Muscle layer of colon (tissue), 2 donors: ENCODE measurements around the gene GCNA.
"Not testable (repeated sequence)": the region's sequence is repeated elsewhere in the genome, so short reads cannot be mapped to it uniquely, and the experiment has no call there.

Source experiments
- H3K27ac ChIP-seq: one replicate; pipeline ENCODE4 v1.7.0; 2013; ENCODE audit warnings: low read depth, mild to moderate bottlenecking, low read length, moderate library complexity
- H3K27me3 ChIP-seq, 2 donors: one replicate each; pipeline ENCODE4 v1.7.0; 2013; ENCODE audit warnings: low read length in 2 of 2, mild to moderate bottlenecking in 2 of 2; ENCODE audit not compliant: insufficient read depth in 2 of 2, control insufficient read depth in 1 of 2
- H3K36me3 ChIP-seq: one replicate; pipeline ENCODE4 v1.7.0; 2013; ENCODE audit warnings: mild to moderate bottlenecking, low read length; ENCODE audit not compliant: insufficient read depth
- H3K4me1 ChIP-seq: one replicate; pipeline ENCODE4 v1.7.0; 2013; ENCODE audit warnings: mild to moderate bottlenecking, low read length; ENCODE audit not compliant: insufficient read depth
- H3K4me3 ChIP-seq, 2 donors: one replicate each; pipeline ENCODE4 v1.7.0; 2013; ENCODE audit warnings: low read length in 2 of 2, low read depth in 1 of 2, mild to moderate bottlenecking in 1 of 2, moderate library complexity in 1 of 2
- H3K9ac ChIP-seq: one replicate; pipeline ENCODE4 v1.7.0; 2013; ENCODE audit warnings: low read length
- H3K9me3 ChIP-seq: one replicate; pipeline ENCODE4 v1.7.0; 2013; ENCODE audit warnings: mild to moderate bottlenecking, low read length
- donor health status: abdominal sarcoma.
- donor health status: Adenocarcinoma of cecum.

GCNA gene

DNA sequence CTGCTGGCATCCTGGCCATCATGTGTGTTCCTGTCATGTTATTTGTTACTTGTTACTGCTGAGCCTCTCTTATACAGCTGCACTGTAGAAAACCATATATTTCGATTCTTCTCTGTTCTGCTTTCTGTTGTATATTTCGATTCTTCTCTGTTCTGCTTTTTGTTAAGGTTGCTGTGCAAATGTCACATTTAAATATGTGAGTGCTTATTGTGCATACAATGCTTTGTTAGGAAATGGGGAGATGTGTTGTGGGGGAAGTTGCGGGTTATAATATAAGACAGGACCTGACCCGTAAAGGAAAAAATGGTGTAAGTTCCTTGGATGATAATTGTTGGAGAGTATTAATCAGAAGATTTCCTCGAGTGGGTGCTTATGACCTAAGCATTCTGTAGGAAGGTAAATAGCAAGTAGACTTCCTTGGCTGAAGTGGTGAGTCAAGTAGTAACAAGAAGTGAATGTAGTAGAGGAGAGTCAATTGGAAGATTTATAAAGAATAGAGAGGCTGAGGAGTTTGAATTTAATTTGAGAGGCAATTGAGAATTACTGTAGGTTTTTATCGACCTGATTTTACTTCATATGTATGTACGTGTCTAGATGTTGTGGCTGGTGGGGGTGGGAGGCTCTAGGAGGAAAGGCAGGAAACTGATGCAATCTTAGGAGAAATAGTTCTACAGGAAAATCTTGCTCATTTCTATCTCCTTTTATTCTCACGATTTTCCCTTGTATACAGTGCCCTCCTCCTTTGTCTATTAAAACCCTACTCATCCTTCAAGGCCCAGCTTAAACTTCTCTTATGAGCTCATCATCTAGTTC, 36.8 kb upstream of the GCNA start:
- Histone ChIP-seq H3K9ac (no peak overlapping the region), H3K4me1 (peaks cover 42% of the 10 kb centered on the region), H3K36me3 (no peaks in the 10 kb centered on the region), H3K27ac (no peak overlapping the region), H3K27me3 (no peaks in the 10 kb centered on the region), H3K9me3 (no peaks in the 10 kb centered on the region), H3K4me3 (no peak overlapping the region)

DNA sequence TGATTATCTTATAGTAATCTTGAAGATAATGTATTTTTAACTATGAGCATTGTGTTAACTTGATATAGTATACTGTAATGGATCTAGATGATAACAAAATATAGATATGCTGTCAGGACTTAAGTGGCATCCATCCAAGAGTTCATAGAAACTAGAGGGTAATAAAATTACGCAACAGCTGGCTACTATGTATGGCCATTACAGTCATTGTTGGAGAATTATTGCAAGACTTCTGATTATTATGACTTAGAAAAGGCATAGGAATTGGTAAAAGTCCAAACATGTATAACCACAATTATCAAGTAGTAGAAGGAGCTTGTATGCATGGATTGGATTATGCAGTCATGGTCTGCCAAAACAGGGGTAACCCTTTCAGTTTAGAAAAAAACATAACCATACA, 35.8 kb upstream of the GCNA start:
- H3K27ac ChIP-seq: no peak overlapping the region
- peaks cover 8% of the 10 kb centered on the region for H3K36me3 ChIP-seq
- no peak overlapping the region for H3K9ac ChIP-seq
- H3K9me3 ChIP-seq: no peaks in the 10 kb centered on the region
- no peak overlapping the region for H3K4me3 ChIP-seq
- peaks cover 42% of the 10 kb centered on the region for H3K4me1 ChIP-seq
- no peaks in the 10 kb centered on the region for H3K27me3 ChIP-seq

DNA sequence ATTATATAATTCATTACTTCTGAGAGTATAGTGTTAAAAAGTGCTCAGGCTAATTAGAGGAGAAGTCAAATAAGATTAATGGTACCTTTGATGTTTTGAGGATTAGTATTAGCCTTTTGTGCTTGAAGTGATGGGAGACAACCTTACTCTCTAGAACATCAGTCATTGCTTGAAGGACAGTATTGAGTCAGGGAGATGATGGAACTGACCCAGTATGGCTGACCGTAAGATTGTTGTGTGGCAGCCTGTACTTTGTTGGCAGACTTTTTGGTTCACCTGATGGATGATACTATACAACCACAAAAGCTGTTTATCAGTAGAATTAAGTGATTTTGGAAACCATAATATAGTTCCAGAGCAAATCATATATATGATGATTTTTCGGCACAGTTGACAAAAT, 35.4 kb upstream of the GCNA start:
- no peaks in the 10 kb centered on the region for H3K9me3 ChIP-seq
- H3K4me1 ChIP-seq: peaks cover 38% of the 10 kb centered on the region
- no peak overlapping the region for H3K4me3 ChIP-seq
- H3K27me3 ChIP-seq: no peaks in the 10 kb centered on the region
- H3K9ac ChIP-seq: no peak overlapping the region
- peaks cover 12% of the 10 kb centered on the region for H3K36me3 ChIP-seq
- H3K27ac ChIP-seq: no peak overlapping the region

DNA sequence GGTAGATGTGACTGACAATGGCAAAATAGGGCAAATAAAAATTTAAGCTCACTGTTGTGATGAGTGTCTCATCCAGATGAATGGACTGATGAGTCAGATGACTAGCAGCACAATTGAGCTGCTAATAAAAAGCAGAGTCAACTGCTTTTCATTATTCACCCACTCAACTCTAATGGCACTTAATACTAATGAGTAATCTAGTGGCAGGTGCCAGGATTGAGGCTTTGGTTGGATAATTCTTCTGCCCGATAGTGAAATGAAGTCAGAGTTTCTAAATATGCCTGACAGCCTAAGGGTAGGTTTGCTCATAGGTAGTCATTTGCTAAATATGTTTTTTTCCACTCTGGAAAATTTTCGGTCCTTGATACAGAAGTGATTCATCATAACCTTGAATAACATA, 34.9 kb upstream of the GCNA start:
- no peak overlapping the region for H3K27ac ChIP-seq
- peaks cover 33% of the 10 kb centered on the region for H3K4me1 ChIP-seq
- no peaks in the 10 kb centered on the region for H3K9me3 ChIP-seq
- H3K4me3 ChIP-seq: no peak overlapping the region
- no peak overlapping the region for H3K9ac ChIP-seq
- H3K36me3 ChIP-seq: peaks cover 17% of the 10 kb centered on the region
- no peaks in the 10 kb centered on the region for H3K27me3 ChIP-seq

DNA sequence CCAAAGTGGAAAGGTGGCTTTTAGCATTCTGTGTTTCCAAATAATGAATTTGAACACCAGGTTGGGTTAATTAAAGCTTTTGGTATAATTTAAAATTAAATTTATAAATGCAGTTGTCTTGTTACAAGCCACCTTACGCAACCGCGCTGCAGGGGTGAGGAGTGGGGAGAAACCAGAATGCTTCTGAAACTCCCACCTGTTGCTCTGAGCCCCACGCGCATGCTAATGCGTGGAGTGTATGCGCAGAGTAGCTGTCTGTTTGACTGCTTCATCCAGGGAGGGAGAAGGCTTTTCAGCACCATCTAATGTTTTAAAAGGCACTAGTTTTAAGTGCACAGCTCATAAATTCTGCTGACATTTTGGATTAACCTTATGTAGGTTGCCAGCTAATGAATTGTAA, 32.9 kb upstream of the GCNA start:
- Histone ChIP-seq H3K4me1 (peaks cover 21% of the 10 kb centered on the region), H3K4me3 (no peak overlapping the region), H3K27ac (no peak overlapping the region), H3K9ac (no peak overlapping the region), H3K27me3 (no peaks in the 10 kb centered on the region), H3K36me3 (peaks cover 21% of the 10 kb centered on the region), H3K9me3 (no peaks in the 10 kb centered on the region)

DNA sequence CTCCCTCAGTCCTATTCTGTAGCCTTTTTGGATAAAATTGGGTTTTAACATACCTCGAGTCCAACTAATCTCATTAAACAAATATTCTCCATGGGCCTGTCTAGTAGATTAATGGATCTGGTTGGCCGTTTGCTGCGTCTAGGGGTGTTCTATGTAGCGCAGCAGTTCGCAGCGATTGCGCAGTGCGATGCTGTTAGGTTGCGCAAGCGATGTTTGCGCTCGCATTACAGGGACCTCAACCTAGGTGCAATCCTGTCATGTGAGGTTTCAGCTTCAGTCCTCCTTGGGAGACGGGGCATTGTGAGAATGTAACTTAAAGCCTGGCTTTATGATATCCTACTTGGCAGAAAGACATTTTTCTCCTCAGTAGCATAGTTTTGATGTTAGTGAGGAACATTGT, 31.4 kb upstream of the GCNA start:
- peaks cover 15% of the 10 kb centered on the region for H3K4me1 ChIP-seq
- no peak overlapping the region for H3K4me3 ChIP-seq
- no peak overlapping the region for H3K9ac ChIP-seq
- H3K9me3 ChIP-seq: no peaks in the 10 kb centered on the region
- peaks cover 21% of the 10 kb centered on the region for H3K36me3 ChIP-seq
- H3K27me3 ChIP-seq: no peaks in the 10 kb centered on the region
- H3K27ac ChIP-seq: no peak overlapping the region

DNA sequence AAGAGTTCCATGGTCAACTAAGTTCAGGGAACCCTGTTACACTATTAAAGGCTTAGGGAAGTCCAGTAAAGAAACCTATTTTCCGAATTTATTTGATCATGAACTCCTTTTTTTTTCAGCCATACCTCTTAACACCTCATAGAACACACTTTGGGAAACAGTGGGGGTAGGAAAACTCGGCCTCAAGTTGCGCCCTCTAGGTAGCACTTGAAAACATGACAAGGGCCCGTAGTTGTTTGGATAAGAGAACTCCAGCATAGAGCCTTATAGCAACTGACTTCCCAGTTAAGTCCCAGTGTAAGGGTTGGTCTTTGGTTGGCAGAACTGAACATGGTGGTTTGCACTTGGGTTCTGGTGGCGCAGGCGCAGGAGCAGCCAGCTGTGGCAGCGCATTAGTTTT, 30.9 kb upstream of the GCNA start:
- no peaks in the 10 kb centered on the region for H3K9me3 ChIP-seq
- H3K36me3 ChIP-seq: peaks cover 21% of the 10 kb centered on the region
- H3K27me3 ChIP-seq: no peaks in the 10 kb centered on the region
- no peak overlapping the region for H3K4me3 ChIP-seq
- H3K9ac ChIP-seq: no peak overlapping the region
- peaks cover 11% of the 10 kb centered on the region for H3K4me1 ChIP-seq
- H3K27ac ChIP-seq: no peak overlapping the region

DNA sequence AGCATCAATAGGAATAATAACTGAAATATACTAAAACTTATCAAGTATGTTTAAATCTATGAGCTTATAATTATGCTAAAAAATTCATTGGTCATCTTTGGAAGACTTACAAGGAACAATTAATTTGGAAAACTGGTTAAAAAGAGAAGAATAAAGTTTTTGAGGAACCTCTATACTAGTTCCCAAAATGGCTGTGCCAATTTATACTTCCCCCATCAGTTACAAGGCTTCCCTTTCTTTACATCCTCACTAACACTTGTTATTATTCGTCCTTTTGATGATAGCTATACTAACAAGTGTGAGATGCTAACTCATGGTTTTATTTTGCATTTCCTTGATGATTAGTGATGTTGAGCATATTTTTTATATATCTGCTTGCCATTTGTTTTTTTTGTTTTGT, 28.3 kb upstream of the GCNA start:
- Histone ChIP-seq H3K9ac (no peak overlapping the region), H3K4me3 (no peak overlapping the region), H3K27ac (no peak overlapping the region), H3K4me1 (no peaks in the 10 kb centered on the region), H3K36me3 (peaks cover 21% of the 10 kb centered on the region), H3K9me3 (no peaks in the 10 kb centered on the region), H3K27me3 (no peaks in the 10 kb centered on the region)

DNA sequence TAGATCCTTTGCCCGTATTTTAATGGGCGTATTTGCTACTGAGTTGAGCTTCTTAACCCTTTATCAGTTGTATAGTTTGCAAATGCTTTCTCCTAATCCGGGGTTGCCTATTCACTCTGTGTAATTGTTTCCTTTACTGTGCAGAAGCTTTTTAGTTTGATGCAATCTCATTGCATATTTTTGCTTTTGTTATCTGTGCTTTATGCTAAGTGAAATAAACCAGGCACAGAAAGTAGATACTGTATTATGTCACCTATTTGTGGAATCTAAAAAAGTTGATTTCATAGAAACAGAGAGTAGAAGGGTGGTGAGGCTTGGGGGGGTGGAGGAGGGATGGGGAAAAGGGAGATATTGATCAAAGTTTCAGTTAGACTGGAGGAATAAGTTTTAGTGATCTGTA, 27.7 kb upstream of the GCNA start:
- Histone ChIP-seq H3K27me3 (no peaks in the 10 kb centered on the region), H3K27ac (no peak overlapping the region), H3K36me3 (peaks cover 24% of the 10 kb centered on the region)

DNA sequence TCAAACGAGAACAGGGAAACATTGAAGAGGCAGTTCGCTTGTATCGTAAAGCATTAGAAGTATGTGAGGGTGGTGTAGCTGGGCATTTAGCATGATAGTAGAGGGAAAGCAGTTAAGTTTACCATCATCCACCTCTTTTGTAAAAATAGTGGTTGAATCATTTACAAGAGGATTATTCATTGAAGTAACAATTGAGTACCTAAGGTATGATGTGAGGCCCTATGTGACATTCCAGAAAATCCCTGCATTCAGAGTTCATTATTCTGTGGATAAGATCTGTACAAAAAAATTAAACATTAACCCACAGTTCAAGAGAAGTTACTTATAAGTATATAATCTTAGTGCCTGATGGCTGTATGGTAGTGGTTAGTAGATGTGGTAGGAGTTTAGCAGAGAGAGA, 22.2 kb upstream of the GCNA start:
- no peak overlapping the region for H3K9ac ChIP-seq
- H3K4me3 ChIP-seq: no peak overlapping the region
- no peaks in the 10 kb centered on the region for H3K4me1 ChIP-seq
- H3K36me3 ChIP-seq: peaks cover 29% of the 10 kb centered on the region
- H3K27me3 ChIP-seq: no peaks in the 10 kb centered on the region
- no peak overlapping the region for H3K27ac ChIP-seq
- H3K9me3 ChIP-seq: no peaks in the 10 kb centered on the region

More for the DNA sequence above, 27.7 kb upstream of the GCNA start:
- Histone ChIP-seq H3K4me3 (no peak overlapping the region), H3K4me1 (no peaks in the 10 kb centered on the region), H3K9ac (no peak overlapping the region), H3K9me3 (no peaks in the 10 kb centered on the region)

DNA sequence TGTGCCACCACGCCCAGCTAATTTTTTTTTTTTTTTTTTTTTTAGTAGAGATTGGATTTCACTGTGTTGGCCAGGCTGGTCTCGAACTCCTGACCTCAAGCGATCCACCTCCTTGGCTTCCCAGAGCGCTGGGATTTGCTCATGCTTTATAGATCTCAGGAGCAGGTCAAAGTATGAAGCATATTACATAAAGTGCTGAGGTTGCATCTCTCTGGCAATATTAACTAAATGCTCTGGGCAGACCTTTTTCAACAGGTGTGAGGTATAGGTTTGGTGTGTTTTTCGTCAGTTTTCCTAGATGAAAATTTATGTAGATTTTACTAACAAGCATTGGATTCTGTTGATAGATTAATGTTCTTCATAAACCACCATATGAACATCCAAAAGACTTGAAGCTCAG, 19.3 kb upstream of the GCNA start:
- H3K9ac ChIP-seq: no peak overlapping the region
- peaks cover 54% of the 10 kb centered on the region for H3K36me3 ChIP-seq
- no peaks in the 10 kb centered on the region for H3K27me3 ChIP-seq
- no peaks in the 10 kb centered on the region for H3K9me3 ChIP-seq
- H3K4me1 ChIP-seq: no peaks in the 10 kb centered on the region
- H3K4me3 ChIP-seq: no peak overlapping the region
- H3K27ac ChIP-seq: no peak overlapping the region

DNA sequence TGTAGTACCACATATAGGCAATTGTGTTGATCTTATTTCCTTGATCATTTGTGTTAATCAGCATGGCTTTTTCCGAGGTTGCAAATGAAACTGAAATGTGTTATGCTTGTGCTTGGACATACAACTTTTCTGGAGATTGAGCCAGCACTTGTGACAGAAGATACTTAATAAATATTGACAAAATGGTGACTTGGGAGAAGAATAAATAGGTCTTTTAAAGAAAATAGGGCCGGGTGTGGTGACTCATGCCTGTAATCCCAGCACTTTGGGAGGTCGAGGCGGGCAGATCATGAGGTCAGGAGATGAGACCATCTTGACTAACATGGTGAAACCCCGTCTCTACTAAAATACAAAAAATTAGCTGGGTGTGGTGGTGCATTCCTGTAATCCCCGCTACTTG, 18.5 kb upstream of the GCNA start:
- not testable (repeated sequence) for H3K9ac ChIP-seq, H3K4me3 ChIP-seq, H3K9me3 ChIP-seq, H3K27me3 ChIP-seq, H3K4me1 ChIP-seq, H3K27ac ChIP-seq
- peaks cover 57% of the 10 kb centered on the region for H3K36me3 ChIP-seq
